Activated naive CD8-positive, alpha-beta T cell (primary cell): ENCODE measurements around the gene ASPSCR1.

Source experiments
- H3K27ac Mint-ChIP-seq: one replicate; pipeline ENCODE4 v1.8.0; 2021; ENCODE audit warnings: mixed read lengths
- H3K27me3 Mint-ChIP-seq: one replicate; pipeline ENCODE4 v1.8.0; 2021; ENCODE audit warnings: mixed read lengths
- H3K36me3 Mint-ChIP-seq: one replicate; pipeline ENCODE4 v1.8.0; 2021; ENCODE audit warnings: mixed read lengths
- H3K4me1 Mint-ChIP-seq: one replicate; pipeline ENCODE4 v1.8.0; 2021; ENCODE audit warnings: low read depth, mixed read lengths
- H3K4me3 Mint-ChIP-seq: one replicate; pipeline ENCODE4 v1.8.0; 2021; ENCODE audit warnings: mild to moderate bottlenecking, mixed read lengths
- H3K9me3 Mint-ChIP-seq: one replicate; pipeline ENCODE4 v1.8.0; 2021; ENCODE audit warnings: low read depth, mixed read lengths

The ASPSCR1 gene

GRCh38 chr17:81962499-81963441 lies 14.7 kb upstream of the ASPSCR1 start:
- Mint-ChIP-seq H3K4me1 (peaks cover 8% of the 10 kb centered on the region), H3K4me3 (peak overlapping the region; percentile 30), H3K27me3 (peaks cover 4% of the 10 kb centered on the region), H3K9me3 (no peaks in the 10 kb centered on the region), H3K27ac (no peak overlapping the region), H3K36me3 (no peaks in the 10 kb centered on the region)

DNA sequence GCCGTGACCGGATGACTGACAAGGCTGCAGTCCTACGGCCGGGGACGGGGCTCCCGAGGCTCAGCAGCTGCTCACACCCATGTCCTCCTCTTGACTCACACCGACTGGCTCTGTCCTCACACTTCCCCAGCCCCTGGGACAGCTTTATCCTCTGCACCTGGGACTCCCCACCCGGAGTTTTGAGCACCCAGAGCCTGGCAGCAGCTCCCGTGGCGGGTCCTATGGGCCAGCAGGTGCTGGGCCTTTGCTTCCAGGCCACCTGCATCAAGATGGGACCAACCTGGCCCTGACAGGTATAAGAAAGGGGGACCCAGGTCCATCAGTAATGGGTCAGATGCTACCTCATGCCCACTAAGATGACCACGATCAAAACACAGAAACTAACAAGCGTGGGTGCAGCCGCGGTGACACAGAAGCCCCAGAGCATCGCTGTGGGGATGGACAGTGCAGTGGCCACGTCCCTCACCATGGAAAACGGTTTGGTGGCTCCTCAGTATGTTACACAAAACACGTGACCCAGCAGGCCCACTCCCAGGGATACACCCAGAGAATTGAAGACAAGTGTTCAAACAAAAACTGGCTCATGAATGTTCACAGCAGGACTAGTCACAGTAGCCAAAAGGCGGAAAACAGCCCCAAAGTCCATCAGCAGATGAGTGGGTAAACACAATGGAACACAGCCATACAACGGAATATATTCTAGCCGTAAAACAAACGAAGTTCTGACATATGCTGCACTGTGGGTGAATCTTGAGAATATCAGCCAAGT lies 13.2 kb upstream of the ASPSCR1 start:
- no peaks in the 10 kb centered on the region for H3K9me3 Mint-ChIP-seq
- H3K36me3 Mint-ChIP-seq, result no peaks in the 10 kb centered on the region
- no peak overlapping the region for H3K27ac Mint-ChIP-seq
- peaks cover 1% of the 10 kb centered on the region for H3K27me3 Mint-ChIP-seq
- H3K4me1 Mint-ChIP-seq, result peaks cover 18% of the 10 kb centered on the region
- H3K4me3 Mint-ChIP-seq, result no peak overlapping the region

DNA sequence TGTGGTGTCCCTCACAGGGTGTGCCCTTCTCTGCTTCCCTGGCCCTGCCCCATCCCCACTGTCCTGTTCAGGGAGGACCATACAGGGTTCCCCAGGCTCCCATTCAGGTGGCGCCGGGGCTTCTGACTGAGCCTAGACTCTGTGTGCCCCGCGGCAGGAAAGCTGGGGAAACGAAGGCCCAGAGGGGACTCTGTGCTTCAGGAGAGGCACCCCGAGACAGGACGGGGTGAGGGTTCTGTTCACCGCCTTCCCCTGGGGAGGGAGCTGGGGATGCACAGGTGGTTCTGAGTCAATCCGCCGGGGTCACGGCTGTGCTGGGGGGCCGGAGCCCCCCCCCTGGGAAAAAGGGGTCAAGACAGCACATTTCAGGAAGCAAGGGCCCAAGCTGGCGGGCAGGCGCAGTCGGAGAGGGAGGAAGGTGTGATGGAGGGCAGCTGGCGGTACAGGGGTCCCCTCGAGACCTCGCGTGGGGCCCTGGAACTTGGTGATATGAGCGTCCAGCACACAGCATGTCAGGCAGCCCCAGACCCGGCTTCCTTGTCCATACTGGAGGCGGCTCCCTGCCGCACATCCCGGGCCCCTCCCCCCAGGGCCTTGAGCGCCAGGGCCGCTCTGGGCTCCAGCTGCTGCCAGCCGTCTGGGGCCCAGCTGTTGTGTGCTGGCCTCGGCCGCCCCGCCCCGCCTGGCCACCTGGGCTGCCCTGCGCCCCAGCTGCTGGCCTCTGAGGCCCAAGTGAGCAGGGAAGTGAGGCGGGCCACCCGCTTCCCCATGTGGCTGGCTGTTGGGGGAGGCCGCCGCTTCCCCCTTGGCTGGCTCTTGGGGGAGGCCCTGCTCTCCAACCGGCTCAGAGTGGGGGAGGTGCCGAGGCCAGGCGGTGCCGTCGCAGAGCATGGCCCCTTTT lies 10.8 kb upstream of the ASPSCR1 start:
- Mint-ChIP-seq H3K4me1 (peaks cover 21% of the 10 kb centered on the region), H3K36me3 (no peaks in the 10 kb centered on the region), H3K27me3 (peaks cover 1% of the 10 kb centered on the region), H3K27ac (no peak overlapping the region), H3K9me3 (no peaks in the 10 kb centered on the region), H3K4me3 (no peak overlapping the region)

DNA sequence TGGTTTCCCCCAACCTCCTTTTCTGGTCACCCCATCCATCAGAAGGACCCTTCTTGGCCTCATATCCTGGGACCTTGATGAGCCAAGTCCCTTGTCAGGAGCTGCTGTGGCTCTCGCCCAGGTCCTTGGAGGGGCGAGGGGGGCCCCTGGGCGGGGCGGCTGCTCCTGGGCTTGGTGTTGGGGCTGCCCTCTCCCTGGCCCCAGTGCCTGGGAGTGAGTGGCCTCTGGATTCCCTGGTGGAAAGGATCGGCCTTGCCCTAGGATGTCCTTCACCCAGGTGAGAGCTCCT lies 10.2 kb upstream of the ASPSCR1 start:
- no peak overlapping the region for H3K27ac Mint-ChIP-seq
- H3K4me1 Mint-ChIP-seq, result peaks cover 21% of the 10 kb centered on the region
- no peaks in the 10 kb centered on the region for H3K36me3 Mint-ChIP-seq
- no peak overlapping the region for H3K4me3 Mint-ChIP-seq
- no peaks in the 10 kb centered on the region for H3K9me3 Mint-ChIP-seq
- H3K27me3 Mint-ChIP-seq, result peaks cover 1% of the 10 kb centered on the region

- H3K9me3 Mint-ChIP-seq, result no peaks in the 10 kb centered on the region
- peak overlapping the region; percentile 70 for H3K4me3 Mint-ChIP-seq
- H3K27ac Mint-ChIP-seq, result peak overlapping the region; percentile 82
- no peaks in the 10 kb centered on the region for H3K27me3 Mint-ChIP-seq
- peaks cover 21% of the 10 kb centered on the region for H3K4me1 Mint-ChIP-seq
- H3K36me3 Mint-ChIP-seq, result no peaks in the 10 kb centered on the region
Observed at GRCh38 chr17:81967533-81968395, 9.7 kb upstream of the ASPSCR1 start.

DNA sequence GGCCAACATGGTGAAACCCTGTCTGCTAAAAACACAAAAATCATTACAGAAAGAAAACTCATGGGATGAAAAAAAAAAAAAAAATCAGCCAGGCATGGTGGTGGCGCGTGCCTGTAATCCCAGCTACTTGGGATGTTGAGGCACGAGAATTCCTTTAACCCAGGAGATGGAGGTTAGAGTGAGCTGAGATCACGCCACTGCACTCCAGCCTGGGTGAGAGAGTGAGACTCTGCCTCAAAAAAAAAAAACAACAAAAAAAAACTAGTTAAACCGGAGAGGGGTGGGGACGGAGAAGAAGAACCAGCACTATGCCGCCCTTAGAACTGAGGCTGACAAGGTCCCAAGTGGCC lies 9.1 kb upstream of the ASPSCR1 start:
- H3K27ac Mint-ChIP-seq, result peak overlapping the region; percentile 82

DNA sequence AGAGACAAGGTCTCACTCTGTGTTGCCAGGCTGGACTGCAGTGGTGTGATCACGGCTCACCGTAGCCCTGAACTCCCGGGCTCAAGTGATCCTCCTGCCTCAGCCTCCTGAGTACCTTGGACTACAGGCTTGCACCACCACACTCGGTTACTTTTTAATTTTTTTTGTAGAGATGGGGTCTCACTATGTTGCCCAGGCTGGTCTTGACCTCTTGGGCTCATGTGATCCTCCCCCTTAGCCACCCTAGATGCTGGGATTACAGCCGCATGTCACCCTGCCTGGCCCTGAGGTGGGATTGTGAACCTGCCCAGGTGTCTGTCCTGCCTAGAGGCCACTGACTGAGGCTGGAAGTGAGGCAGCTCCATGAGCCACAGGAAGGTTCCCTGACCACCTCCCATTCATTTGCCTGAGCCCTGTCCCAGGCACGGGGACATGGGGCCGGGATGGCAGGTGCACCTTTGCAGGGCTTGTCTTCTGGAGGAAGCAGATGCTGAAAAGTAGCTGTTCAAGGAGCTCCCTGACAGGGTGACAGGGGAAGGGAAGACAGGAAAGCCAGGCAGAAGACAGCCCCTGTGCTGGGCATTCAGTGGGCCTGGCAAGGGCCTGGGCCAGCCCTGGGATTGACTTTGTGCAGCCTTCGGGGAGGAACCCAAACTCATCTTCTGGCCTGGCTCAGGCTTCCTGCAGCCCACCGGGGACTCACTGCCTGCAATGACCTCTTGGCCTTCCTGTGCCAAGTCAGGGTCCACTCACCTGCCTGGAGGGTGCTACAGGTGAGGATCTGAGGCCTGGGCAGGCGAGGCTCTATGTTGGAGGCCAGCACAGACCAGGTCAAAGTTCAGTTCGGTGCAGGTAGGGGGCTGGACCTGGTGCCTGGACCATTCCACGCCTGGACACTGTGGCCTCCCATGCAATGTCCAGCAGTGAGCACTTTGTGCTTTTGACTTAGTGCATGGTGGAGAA lies 8.3 kb upstream of the ASPSCR1 start:
- H3K4me1 Mint-ChIP-seq, result peaks cover 19% of the 10 kb centered on the region
- no peaks in the 10 kb centered on the region for H3K36me3 Mint-ChIP-seq
- no peak overlapping the region for H3K4me3 Mint-ChIP-seq
- no peaks in the 10 kb centered on the region for H3K9me3 Mint-ChIP-seq
- no peaks in the 10 kb centered on the region for H3K27me3 Mint-ChIP-seq
- H3K27ac Mint-ChIP-seq, result no peak overlapping the region

More for the DNA sequence above, 9.1 kb upstream of the ASPSCR1 start:
- Mint-ChIP-seq H3K4me3 (peak overlapping the region; percentile 70), H3K4me1 (peaks cover 21% of the 10 kb centered on the region), H3K36me3 (no peaks in the 10 kb centered on the region), H3K27me3 (no peaks in the 10 kb centered on the region), H3K9me3 (no peaks in the 10 kb centered on the region)

DNA sequence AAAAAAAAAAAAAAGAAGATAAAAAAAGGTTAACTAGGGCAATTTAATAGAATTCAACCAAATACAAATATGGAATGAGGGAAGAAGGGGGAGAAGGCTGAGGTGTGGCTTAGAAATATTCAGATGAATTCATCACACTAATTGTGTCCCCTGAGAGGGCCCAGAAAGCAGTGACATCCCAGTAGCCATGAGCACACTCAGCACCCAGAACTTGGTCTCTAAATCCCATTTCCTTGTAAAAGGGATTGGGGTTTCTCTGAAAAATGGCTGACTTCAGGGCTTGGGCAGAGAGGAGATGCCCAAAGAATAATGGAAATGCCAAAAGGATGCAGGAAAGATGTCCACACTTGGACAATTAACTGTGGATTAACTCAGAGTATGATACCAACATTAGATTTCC lies 4.0 kb upstream of the ASPSCR1 start:
- Mint-ChIP-seq H3K36me3 (no peaks in the 10 kb centered on the region), H3K27me3 (no peaks in the 10 kb centered on the region)

DNA sequence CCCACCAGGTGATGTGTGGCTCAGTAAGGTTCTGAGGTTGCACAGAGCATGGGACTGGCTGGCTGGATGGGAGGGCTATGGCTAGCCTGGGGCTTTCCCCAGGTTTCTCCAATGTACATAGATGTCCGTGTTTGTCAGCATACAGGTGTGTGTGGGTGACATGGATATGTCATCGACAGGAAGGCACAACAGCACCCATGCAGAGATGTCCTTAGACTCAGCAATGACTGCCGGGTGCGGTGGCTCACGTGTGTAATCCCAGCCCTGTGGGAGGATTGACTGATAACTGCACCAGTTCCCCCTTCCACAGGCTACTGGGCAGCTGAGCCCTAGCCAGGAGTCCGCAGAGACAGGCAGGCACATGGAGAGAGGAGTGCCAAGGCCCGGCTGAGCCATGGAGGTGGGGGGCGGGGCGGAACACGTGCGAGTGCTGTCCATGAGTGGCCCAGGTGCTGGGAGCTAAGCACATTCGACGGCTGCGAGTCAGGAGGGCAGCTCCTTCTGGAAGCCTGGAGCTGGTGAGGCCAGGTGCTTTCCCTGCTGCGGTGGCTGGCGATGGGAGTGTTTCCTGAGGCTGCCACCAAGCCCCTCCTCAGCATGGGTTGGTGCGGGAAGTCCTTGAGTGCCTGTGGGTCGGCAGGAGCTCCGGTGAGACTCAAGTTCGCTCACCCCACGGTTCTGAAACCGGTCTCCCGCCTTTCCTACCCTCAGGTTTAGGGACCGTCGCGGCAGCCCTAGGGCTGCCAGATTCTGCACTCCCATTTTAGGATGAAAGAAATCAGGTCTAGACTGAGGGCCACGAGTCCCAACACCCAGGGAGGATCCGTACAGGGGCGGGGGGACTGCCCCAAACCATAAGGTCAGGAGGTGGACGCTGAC lies 858 bp upstream of the ASPSCR1 start:
- peak overlapping the region; percentile 96 for H3K4me3 Mint-ChIP-seq
- H3K4me1 Mint-ChIP-seq, result peaks cover 34% of the 10 kb centered on the region
- no peaks in the 10 kb centered on the region for H3K27me3 Mint-ChIP-seq
- H3K27ac Mint-ChIP-seq, result peak overlapping the region; percentile 98
- H3K36me3 Mint-ChIP-seq, result peaks cover 4% of the 10 kb centered on the region
- H3K9me3 Mint-ChIP-seq, result no peaks in the 10 kb centered on the region

More for the DNA sequence above, 4.0 kb upstream of the ASPSCR1 start:
- Mint-ChIP-seq H3K9me3 (no peaks in the 10 kb centered on the region), H3K4me3 (no peak overlapping the region), H3K4me1 (peaks cover 24% of the 10 kb centered on the region), H3K27ac (no peak overlapping the region)

GRCh38 chr17:81978524-81979298 lies 1.3 kb downstream of the ASPSCR1 start:
- Mint-ChIP-seq H3K27ac (peak overlapping the region; percentile 46), H3K36me3 (peaks cover 4% of the 10 kb centered on the region), H3K4me1 (peaks cover 39% of the 10 kb centered on the region), H3K27me3 (no peaks in the 10 kb centered on the region), H3K9me3 (no peaks in the 10 kb centered on the region), H3K4me3 (peak overlapping the region; percentile 75)

DNA sequence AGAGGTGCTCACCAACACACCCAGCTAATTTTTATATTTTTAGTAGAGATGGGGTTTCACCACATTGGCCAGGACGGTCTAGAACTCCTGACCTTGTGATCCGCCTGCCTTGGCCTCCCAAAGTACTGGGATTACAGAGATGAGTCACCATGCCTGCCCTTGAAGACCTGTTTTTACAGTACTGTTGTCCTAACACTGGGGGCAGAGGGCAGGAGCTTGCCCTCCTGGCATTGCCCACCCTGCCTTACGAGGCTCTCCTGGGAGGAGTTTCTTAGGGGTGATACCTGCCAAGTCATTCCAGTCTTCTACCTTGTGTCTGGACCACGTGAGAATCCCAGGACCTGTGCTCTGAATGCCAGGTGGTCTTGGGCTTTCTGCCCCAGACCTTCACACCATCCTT lies 2.7 kb downstream of the ASPSCR1 start:
- Mint-ChIP-seq H3K9me3 (no peaks in the 10 kb centered on the region), H3K27me3 (no peaks in the 10 kb centered on the region), H3K27ac (no peak overlapping the region), H3K36me3 (peaks cover 7% of the 10 kb centered on the region), H3K4me1 (peaks cover 42% of the 10 kb centered on the region), H3K4me3 (peak overlapping the region; percentile 75)
